GM19025 (cell line): ENCODE results near the gene KSR2.

ENCODE experiments used
- ATAC-seq: cut with Tn5 transposase; IDR thresholded peaks from one replicate; pipeline ENCODE4 v1.9.1; 2021; ENCODE audit warnings: mild to moderate bottlenecking, low read depth, moderate library complexity; ENCODE audit not compliant: unreplicated experiment

KSR2 gene

GRCh38 chr12:117590999-117591398 is 377.8 kb downstream of the KSR2 start:
- ATAC-seq = no peak

- ATAC-seq = no peak
Measured at GRCh38 chr12:117590386-117590785, 378.4 kb downstream of the KSR2 start.

- ATAC-seq = no peak
Measured at GRCh38 chr12:117589021-117589420, 379.8 kb downstream of the KSR2 start.

- no peak for ATAC-seq
Measured at GRCh38 chr12:117587631-117588287, 381.0 kb downstream of the KSR2 start.

GRCh38 chr12:117583677-117584225 is 385.0 kb downstream of the KSR2 start:
- ATAC-seq = no peak

- no peak for ATAC-seq
Measured at GRCh38 chr12:117583092-117583491, 385.7 kb downstream of the KSR2 start.

GRCh38 chr12:117582135-117582784 is 386.5 kb downstream of the KSR2 start:
- ATAC-seq = no peak

GRCh38 chr12:117580718-117581062 is 388.1 kb downstream of the KSR2 start:
- ATAC-seq = no peak

GRCh38 chr12:117580015-117580717 is 388.6 kb downstream of the KSR2 start:
- ATAC-seq = no peak

- ATAC-seq = no peak
Measured at GRCh38 chr12:117577122-117577657, 391.6 kb downstream of the KSR2 start.

GRCh38 chr12:117576053-117576452 is 392.7 kb downstream of the KSR2 start:
- ATAC-seq = no peak

- no peak for ATAC-seq
Measured at GRCh38 chr12:117574655-117575054, 394.1 kb downstream of the KSR2 start.

- no peak for ATAC-seq
Measured at GRCh38 chr12:117572755-117573154, 396.0 kb downstream of the KSR2 start.

GRCh38 chr12:117571321-117571720 is 397.5 kb downstream of the KSR2 start:
- no peak for ATAC-seq

- ATAC-seq = no peak
Measured at GRCh38 chr12:117570608-117571007, 398.2 kb downstream of the KSR2 start.

- ATAC-seq = no peak
Measured at GRCh38 chr12:117567644-117568216, 401.1 kb downstream of the KSR2 start.

GRCh38 chr12:117564881-117565280 is 403.9 kb downstream of the KSR2 start:
- ATAC-seq = no peak

GRCh38 chr12:117563706-117564105 is 405.1 kb downstream of the KSR2 start:
- no peak for ATAC-seq

- ATAC-seq = no peak
Measured at GRCh38 chr12:117563007-117563406, 405.8 kb downstream of the KSR2 start.

GRCh38 chr12:117561990-117562389 is 406.8 kb downstream of the KSR2 start:
- ATAC-seq = no peak

GRCh38 chr12:117559978-117560377 is 408.8 kb downstream of the KSR2 start:
- ATAC-seq = no peak
